ENCODE results near the gene ST3GAL5.

Gene ST3GAL5

DNA sequence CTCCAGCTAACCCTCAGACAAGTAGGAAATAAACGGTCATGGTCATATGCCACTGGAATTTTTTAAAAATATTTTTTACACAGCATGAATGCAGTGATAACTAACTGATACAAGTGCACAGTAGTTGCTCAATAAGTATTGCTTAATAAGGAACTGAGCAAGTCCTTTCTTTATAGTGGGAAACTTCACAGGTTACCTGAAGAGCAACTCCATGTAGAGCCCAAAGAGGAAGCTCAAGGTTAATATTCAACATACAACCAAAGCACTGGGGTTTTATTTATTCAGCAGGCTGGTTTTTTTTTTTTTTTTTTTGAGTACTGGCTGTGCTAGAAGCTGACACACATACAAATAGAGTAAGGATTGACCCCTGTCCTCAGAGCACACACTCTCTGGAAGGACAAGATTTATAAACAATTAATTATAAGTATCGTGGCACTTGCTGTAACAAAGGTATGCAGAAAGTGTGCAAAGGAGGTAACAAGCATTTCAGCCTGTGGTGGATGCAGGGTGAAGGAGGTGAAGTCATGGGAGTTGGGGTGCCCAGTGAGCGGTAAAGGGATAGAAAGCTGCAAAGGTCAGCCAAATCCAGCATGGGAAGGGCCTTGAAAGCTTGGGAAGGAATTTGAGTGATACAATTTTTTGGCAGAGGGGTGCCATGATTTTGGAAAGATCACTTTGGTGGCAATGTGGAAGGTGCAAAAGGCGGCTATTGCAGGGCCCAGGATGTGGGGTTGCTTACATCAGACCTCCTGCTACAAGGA lies 82.3 kb downstream of the ST3GAL5 start:
- no peak for DNase-seq (ENCODE audit: low spot score)

- peak; percentile 66 for DNase-seq (ENCODE audit: low spot score)
Observed at GRCh38 chr2:85804583-85804982, 84.2 kb downstream of the ST3GAL5 start.

- DNase-seq (ENCODE audit: low spot score) = no peak
Observed at GRCh38 chr2:85803704-85804425, 84.9 kb downstream of the ST3GAL5 start.

DNA sequence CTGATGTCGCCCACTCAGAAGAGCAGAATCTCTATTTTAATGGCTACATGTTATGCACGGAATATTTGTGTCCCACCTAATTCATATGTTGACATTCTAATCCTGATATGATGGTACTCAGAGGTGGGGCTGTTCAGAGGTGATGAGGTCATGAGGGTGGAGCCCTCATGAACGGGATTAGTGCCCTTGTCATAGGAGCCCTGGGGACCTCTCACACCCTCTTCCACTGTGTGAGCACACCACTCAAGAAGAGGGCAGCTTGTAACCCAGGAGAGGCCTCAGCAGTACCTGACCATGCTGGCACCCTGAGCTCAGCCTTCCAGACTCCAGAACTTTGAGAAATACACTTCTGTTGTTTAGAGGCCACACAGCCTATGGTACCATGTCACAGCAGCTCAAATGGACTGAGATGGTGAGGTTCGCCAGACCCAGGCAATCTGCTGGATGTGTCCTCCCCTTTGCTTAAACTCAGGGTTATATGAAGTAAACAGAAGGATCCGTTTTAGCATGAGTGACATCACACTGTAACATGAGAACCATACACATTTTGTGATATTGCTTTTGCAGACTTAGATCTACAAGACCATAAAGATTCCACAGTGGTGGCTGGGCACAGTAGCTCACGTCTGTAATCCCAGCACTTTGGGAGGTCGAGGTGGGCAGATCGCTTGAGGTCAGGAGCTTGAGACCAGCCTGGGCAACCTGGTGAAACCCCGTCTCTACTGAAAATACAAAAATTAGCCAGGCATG lies 86.3 kb downstream of the ST3GAL5 start:
- DNase-seq (ENCODE audit: low spot score) = no peak

DNA sequence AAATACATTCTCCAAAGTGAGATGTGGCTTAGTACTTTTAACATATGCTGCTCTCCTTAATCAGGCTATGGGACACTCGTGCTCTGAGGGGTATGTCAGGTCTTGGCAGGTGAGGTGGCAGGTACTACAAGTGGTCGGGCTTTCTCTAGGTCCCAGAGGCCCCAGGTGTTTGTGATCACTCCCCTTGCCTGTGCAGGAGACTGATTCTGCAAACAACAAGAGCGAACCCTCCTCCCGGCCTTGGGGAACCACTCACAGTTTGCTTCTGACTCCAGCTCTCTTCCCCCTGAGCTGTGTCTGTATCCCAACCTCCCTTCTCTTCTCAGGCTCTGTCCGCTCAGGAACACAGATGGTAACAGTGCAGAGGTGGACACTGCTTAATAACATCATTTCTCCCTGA lies 86.9 kb downstream of the ST3GAL5 start:
- DNase-seq (ENCODE audit: low spot score) = no peak

- DNase-seq (ENCODE audit: low spot score) = no peak
Observed at GRCh38 chr2:85800586-85800985, 88.2 kb downstream of the ST3GAL5 start.

GRCh38 chr2:85799215-85799956 lies 89.4 kb downstream of the ST3GAL5 start:
- DNase-seq (ENCODE audit: low spot score) = no peak

GRCh38 chr2:85797921-85798320 lies 90.9 kb downstream of the ST3GAL5 start:
- no peak for DNase-seq (ENCODE audit: low spot score)

DNA sequence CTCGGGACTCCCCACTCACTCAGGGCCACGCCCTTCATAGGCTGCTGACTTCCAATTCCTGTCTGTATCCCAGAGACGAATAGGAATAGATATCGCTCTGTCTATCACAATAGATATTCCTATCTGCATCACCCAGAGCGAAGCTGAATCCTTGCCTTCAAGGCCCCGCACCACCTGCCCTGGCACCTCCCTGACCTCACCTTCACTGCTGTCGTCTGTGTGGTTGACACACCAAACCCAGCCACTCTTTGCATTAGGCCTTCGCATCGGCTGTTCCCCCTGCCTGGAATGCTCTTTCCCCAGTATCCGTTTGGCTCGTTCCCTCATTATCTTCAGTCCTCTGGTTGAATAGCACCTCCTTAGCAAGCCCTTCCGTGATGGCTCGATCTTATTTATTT lies 91.5 kb downstream of the ST3GAL5 start:
- DNase-seq (ENCODE audit: low spot score) = no peak

- DNase-seq (ENCODE audit: low spot score) = no peak
Observed at GRCh38 chr2:85796341-85797262, 92.2 kb downstream of the ST3GAL5 start.

DNA sequence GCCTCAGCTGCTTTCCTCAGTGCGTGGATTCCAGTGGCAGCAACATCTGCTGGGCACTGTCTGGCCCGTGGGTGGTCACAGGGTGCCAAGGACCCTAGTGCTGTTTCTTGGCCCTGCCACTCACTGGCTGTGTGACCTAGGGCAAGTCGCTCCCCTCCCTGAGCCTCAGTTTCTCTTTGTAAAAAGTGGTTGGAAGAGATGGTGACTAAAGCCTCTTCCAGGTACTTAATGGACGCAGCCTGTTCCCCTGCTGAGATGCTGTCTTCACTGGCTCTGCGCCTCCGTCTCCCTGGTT lies 92.8 kb downstream of the ST3GAL5 start:
- DNase-seq (ENCODE audit: low spot score) = no peak

DNA sequence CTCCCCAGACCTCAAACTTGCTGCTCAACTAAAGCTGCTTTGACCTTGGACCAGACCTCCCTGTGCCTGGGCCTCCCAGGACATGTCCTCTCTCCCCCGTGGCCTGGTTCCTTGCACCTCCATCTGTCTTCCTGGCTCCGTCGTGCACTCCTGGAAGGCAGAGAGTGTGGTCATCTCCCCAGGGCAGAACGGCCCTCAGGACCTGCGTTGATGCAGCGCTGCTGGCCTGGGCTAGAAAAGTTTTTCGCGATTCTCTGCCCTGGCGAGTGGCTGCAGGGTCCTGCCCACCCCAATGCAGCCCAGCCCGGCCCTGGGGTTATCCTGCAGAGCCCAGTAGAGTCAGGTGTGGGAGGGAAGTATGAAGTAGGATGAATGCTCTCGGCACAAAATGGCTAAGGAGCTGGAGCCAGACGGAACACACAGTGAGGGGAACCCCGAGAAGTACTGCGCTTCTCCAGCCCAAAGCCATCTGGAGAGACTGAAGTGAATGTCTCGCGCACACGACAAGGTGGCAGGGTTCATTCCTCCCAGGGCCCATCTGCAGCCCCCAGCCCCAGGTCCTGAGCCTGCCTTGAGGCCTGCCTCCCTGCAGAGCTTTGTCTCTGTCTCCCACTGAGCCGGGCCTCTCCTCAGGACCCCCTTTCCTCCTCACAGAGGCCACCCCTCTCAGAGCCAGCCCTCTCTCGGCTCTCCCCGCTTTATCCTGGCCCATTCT lies 93.3 kb downstream of the ST3GAL5 start:
- DNase-seq (ENCODE audit: low spot score) = no peak

GRCh38 chr2:85794491-85795121 lies 94.2 kb downstream of the ST3GAL5 start:
- no peak for DNase-seq (ENCODE audit: low spot score)

- no peak for DNase-seq (ENCODE audit: low spot score)
Observed at GRCh38 chr2:85794038-85794441, 94.8 kb downstream of the ST3GAL5 start.

- DNase-seq (ENCODE audit: low spot score) = no peak
Observed at GRCh38 chr2:85793584-85793983, 95.2 kb downstream of the ST3GAL5 start.

DNA sequence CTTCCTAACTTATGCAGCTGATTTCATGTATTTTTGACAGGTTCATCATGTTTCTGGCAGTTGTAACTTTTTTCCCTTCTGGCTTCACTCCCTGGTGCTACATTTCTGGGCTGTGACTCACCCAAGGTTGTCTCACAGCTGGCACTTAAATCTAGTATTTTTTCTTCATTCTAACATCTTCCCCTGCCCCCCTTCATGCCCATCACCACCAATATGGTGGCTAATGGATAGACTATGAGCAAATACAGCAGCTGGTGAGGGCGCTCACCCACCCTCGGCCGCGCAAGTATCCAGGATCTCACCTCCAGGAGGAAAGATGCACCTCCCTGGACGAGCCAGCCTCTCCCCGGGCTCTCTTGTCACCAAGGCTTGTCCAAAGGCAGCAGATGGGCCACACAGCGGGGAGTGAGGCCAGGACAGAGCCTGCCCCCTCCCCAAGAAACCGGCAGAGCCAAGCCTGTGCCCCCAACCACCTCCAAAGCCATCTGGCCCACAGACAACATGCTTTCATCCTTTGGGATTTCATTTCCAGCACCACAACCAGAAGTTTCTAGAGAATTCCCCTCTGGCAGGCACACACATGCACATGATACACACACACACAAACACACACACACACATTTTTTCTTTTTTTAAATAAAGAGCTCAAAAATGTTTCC lies 95.9 kb downstream of the ST3GAL5 start:
- no peak for DNase-seq (ENCODE audit: low spot score)

GRCh38 chr2:85791704-85792565 lies 96.9 kb downstream of the ST3GAL5 start:
- no peak for DNase-seq (ENCODE audit: low spot score)

DNA sequence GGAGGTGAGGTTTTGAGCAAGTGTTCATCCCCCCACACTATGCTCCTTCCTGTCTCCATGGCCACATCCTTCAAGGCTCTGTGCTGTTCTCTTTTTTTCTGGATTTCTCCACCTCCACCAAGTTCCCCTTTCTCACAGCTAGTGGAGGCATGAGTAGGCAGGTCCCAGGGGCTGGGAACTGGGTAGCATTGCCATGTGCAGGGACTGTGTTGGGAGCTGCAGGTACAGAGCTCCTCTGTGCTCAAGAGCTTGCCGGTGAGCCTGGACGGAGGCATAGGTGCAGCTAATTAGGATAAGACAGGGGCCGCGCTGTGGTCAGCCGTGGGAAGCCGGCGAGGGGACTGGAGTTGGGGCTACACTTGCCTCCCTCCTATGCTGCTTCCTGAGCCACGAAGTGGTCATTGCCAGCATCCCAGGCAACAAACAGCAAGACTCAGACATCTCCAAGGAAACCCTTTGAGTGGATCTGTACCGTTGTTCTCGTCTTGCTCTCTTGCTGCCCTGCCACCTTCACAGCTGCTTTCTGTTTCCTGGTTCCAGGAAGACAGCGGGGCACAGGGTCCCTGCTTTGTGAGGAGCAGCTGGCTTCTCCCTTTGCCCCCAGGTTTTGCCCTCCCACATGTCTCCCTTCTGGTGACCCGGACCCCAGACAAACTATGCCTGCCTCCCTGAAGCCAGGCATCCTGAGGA lies 98.1 kb downstream of the ST3GAL5 start:
- no peak for DNase-seq (ENCODE audit: low spot score)
